ENCODE measurements around the gene PLCB3. TPM values are rescaled to one million over a fixed set of nuclear protein-coding genes. Genes with fewer than 3 reads are reported as not detected.

Gene PLCB3
- total RNA-seq, 1 donor from 2014 or later = 48.7 TPM

- no peaks in the 10 kb centered on the region for H4K20me1 ChIP-seq (ENCODE audit: insufficient read depth, low read length)
- H2AFZ ChIP-seq (ENCODE audit: low read depth, low read length) = no peak overlapping the region
- no peaks in the 10 kb centered on the region for H3K79me2 ChIP-seq (ENCODE audit: insufficient read depth, low read length)
- H3K9me3 ChIP-seq (ENCODE audit: insufficient read depth, low read depth, low read length) = no peaks in the 10 kb centered on the region
- no peaks in the 10 kb centered on the region for H3K27me3 ChIP-seq (ENCODE audit: insufficient read depth, low read length)
- TF ChIP-seq CTCF (IDR thresholded peaks at IDR 0.05; ENCODE audit: insufficient read depth, low read depth, low read length) (no peak), EZH2 (IDR thresholded peaks at IDR 0.05; ENCODE audit: insufficient read depth, low read length) (no peak)
- H3K9me3 Mint-ChIP-seq (ENCODE audit: unreplicated experiment) = no peaks in the 10 kb centered on the region
- H3K27ac Mint-ChIP-seq (ENCODE audit: unreplicated experiment) = no peak overlapping the region
- H3K27ac ChIP-seq (ENCODE audit: low read depth, low read length) = no peak overlapping the region
- no peak for DNase-seq (ENCODE audit: low read depth)
- H3K36me3 Mint-ChIP-seq (ENCODE audit: low read depth, unreplicated experiment) = peaks cover 16% of the 10 kb centered on the region
- H3K4me3 ChIP-seq (ENCODE audit: insufficient read depth, low read depth, low read length) = no peak overlapping the region
- no peak for FAIRE-seq
- H3K36me3 ChIP-seq (ENCODE audit: insufficient read depth, low read length) = peaks cover 3% of the 10 kb centered on the region
- H3K9ac ChIP-seq (ENCODE audit: low read length) = no peak overlapping the region
- H3K4me2 ChIP-seq (ENCODE audit: low read length) = no peak overlapping the region
- H3K4me3 Mint-ChIP-seq (ENCODE audit: unreplicated experiment) = no peak overlapping the region
- no peaks in the 10 kb centered on the region for H3K27me3 Mint-ChIP-seq (ENCODE audit: low read depth, unreplicated experiment)
- peaks cover 10% of the 10 kb centered on the region for H3K4me1 Mint-ChIP-seq (ENCODE audit: low read depth, unreplicated experiment)
- H3K4me1 ChIP-seq (ENCODE audit: insufficient read depth, low read length) = peaks cover 18% of the 10 kb centered on the region
Observed at GRCh38 chr11:64210301-64211020, 40.9 kb upstream of the PLCB3 start.

- no peak overlapping the region for H3K4me3 Mint-ChIP-seq (ENCODE audit: unreplicated experiment)
- FAIRE-seq (no peak), DNase-seq (ENCODE audit: low read depth) (no peak)
- peaks cover 9% of the 10 kb centered on the region for H3K4me1 Mint-ChIP-seq (ENCODE audit: low read depth, unreplicated experiment)
- no peaks in the 10 kb centered on the region for H3K9me3 ChIP-seq (ENCODE audit: insufficient read depth, low read depth, low read length)
- no peak overlapping the region for H3K27ac Mint-ChIP-seq (ENCODE audit: unreplicated experiment)
- no peaks in the 10 kb centered on the region for H3K27me3 Mint-ChIP-seq (ENCODE audit: low read depth, unreplicated experiment)
- no peaks in the 10 kb centered on the region for H3K27me3 ChIP-seq (ENCODE audit: insufficient read depth, low read length)
- H3K36me3 ChIP-seq (ENCODE audit: insufficient read depth, low read length) = peaks cover under 1% of the 10 kb centered on the region
- TF ChIP-seq EZH2 (IDR thresholded peaks at IDR 0.05; ENCODE audit: insufficient read depth, low read length) (no peak), CTCF (IDR thresholded peaks at IDR 0.05; ENCODE audit: insufficient read depth, low read depth, low read length) (no peak)
- no peak overlapping the region for H3K9ac ChIP-seq (ENCODE audit: low read length)
- H2AFZ ChIP-seq (ENCODE audit: low read depth, low read length) = no peak overlapping the region
- H3K4me2 ChIP-seq (ENCODE audit: low read length) = no peak overlapping the region
- H3K9me3 Mint-ChIP-seq (ENCODE audit: unreplicated experiment) = no peaks in the 10 kb centered on the region
- H3K4me3 ChIP-seq (ENCODE audit: insufficient read depth, low read depth, low read length) = no peak overlapping the region
- peaks cover 14% of the 10 kb centered on the region for H3K36me3 Mint-ChIP-seq (ENCODE audit: low read depth, unreplicated experiment)
- H4K20me1 ChIP-seq (ENCODE audit: insufficient read depth, low read length) = no peaks in the 10 kb centered on the region
- no peak overlapping the region for H3K27ac ChIP-seq (ENCODE audit: low read depth, low read length)
- peaks cover 17% of the 10 kb centered on the region for H3K4me1 ChIP-seq (ENCODE audit: insufficient read depth, low read length)
- H3K79me2 ChIP-seq (ENCODE audit: insufficient read depth, low read length) = no peaks in the 10 kb centered on the region
Observed at GRCh38 chr11:64211181-64211872, 40.0 kb upstream of the PLCB3 start.

- TF ChIP-seq CTCF (IDR thresholded peaks at IDR 0.05; ENCODE audit: insufficient read depth, low read depth, low read length) (no peak), EZH2 (IDR thresholded peaks at IDR 0.05; ENCODE audit: insufficient read depth, low read length) (no peak)
- no peaks in the 10 kb centered on the region for H3K27me3 Mint-ChIP-seq (ENCODE audit: low read depth, unreplicated experiment)
- DNase-seq (ENCODE audit: low read depth) (no peak), FAIRE-seq (no peak)
- H4K20me1 ChIP-seq (ENCODE audit: insufficient read depth, low read length) = no peaks in the 10 kb centered on the region
- H2AFZ ChIP-seq (ENCODE audit: low read depth, low read length) = no peak overlapping the region
- no peaks in the 10 kb centered on the region for H3K27me3 ChIP-seq (ENCODE audit: insufficient read depth, low read length)
- H3K4me3 Mint-ChIP-seq (ENCODE audit: unreplicated experiment) = no peak overlapping the region
- H3K4me1 ChIP-seq (ENCODE audit: insufficient read depth, low read length) = no peaks in the 10 kb centered on the region
- no peaks in the 10 kb centered on the region for H3K36me3 ChIP-seq (ENCODE audit: insufficient read depth, low read length)
- no peak overlapping the region for H3K27ac Mint-ChIP-seq (ENCODE audit: unreplicated experiment)
- peaks cover 2% of the 10 kb centered on the region for H3K4me1 Mint-ChIP-seq (ENCODE audit: low read depth, unreplicated experiment)
- no peak overlapping the region for H3K27ac ChIP-seq (ENCODE audit: low read depth, low read length)
- no peaks in the 10 kb centered on the region for H3K9me3 Mint-ChIP-seq (ENCODE audit: unreplicated experiment)
- H3K9me3 ChIP-seq (ENCODE audit: insufficient read depth, low read depth, low read length) = no peaks in the 10 kb centered on the region
- H3K4me3 ChIP-seq (ENCODE audit: insufficient read depth, low read depth, low read length) = no peak overlapping the region
- no peaks in the 10 kb centered on the region for H3K79me2 ChIP-seq (ENCODE audit: insufficient read depth, low read length)
- H3K4me2 ChIP-seq (ENCODE audit: low read length) = no peak overlapping the region
- H3K9ac ChIP-seq (ENCODE audit: low read length) = no peak overlapping the region
- H3K36me3 Mint-ChIP-seq (ENCODE audit: low read depth, unreplicated experiment) = peaks cover 17% of the 10 kb centered on the region
Observed at GRCh38 chr11:64216879-64217278, 34.5 kb upstream of the PLCB3 start.

Measured in astrocyte (in vitro differentiated cells and primary cell).